ENCODE results near the gene TGM3.

The TGM3 gene

DNA sequence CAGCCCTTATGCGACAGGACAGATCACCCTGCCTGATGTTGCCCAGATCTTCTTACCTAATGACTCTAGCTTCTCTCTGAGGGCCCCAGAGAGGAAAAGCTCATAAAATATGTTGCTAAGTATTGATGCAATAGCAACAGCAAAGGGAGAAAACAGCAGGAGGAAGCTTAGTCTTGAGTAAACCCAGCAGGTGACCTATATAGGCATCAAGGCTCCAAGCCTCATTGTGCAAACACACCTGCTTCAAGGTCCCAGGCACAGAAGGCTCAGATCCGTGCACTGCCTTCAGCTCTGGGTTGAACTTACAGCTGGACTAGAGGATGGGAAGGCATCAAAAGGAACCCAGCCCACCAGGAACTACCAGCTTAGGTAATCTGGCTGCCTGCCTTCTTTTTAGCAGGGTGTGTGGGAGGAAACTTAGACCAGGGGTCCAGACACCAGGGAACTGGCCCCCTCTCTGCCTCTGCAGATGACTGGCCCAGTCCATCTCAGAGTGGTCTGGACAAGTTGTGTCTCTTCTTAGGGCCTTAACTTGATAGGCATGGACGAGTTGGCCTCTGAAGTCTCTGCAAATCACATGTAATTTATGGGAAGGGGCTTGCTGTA is 34.4 kb downstream of the TGM3 start:
- Histone ChIP-seq H3K4me1 (ENCODE audit: control insufficient read depth in 2 of 2, insufficient read depth in 1 of 2, low read depth in 1 of 2, low read length in 2 of 2) (no peaks in the 10 kb centered on the region), H2AK5ac (ENCODE audit: low read depth, low read length) (no peak overlapping the region), H2AFZ (ENCODE audit: low read length) (no peak overlapping the region), H3K4ac (ENCODE audit: low read length) (no peak overlapping the region), H3K9me3 (replicated peaks in 1 of 2; ENCODE audit: control insufficient read depth in 2 of 2, insufficient read depth in 1 of 2, low read depth in 1 of 2, low read length in 2 of 2) (no peaks in the 10 kb centered on the region), H3K79me1 (ENCODE audit: low read depth, low read length) (no peaks in the 10 kb centered on the region), H3K27ac (replicated peaks; ENCODE audit: low read length) (no peak overlapping the region), H3K36me3 (replicated peaks in 1 of 2; ENCODE audit: control insufficient read depth in 2 of 2, insufficient read depth in 2 of 2, low read length in 2 of 2) (no peaks in the 10 kb centered on the region), H3K14ac (ENCODE audit: low read length) (no peak overlapping the region), H2BK15ac (ENCODE audit: low read length) (no peak overlapping the region), H4K91ac (ENCODE audit: low read depth, low read length, poor library complexity) (no peak overlapping the region), H4K8ac (ENCODE audit: low read depth, low read length) (no peak overlapping the region), H3K18ac (ENCODE audit: low read length) (no peak overlapping the region), H3K23ac (ENCODE audit: low read depth, low read length, poor library complexity) (no peak overlapping the region), H3K4me3 (ENCODE audit: low read length in 2 of 2) (no peak overlapping the region), H3K9ac (ENCODE audit: low read depth, low read length, poor library complexity) (no peak overlapping the region), H2BK12ac (ENCODE audit: low read length) (no peak overlapping the region), H3K27me3 (ENCODE audit: control insufficient read depth in 3 of 3, insufficient read depth in 3 of 3, low read depth in 1 of 3, low read length in 3 of 3) (peaks cover 0 to 29% (median 0%) of the 10 kb centered on the region in 3 experiments), H3K4me2 (ENCODE audit: insufficient read depth, low read length, poor library complexity, severe bottlenecking) (no peak overlapping the region), H2BK120ac (ENCODE audit: low read depth, low read length) (no peak overlapping the region), H2BK5ac (ENCODE audit: low read length) (no peak overlapping the region)
- no peak for DNase-seq (ENCODE audit: low spot score)
- no CpG with 5 or more reads among the region's 3 CpGs for WGBS, 2 donors (ENCODE audit: extremely low coverage in 2 of 2, insufficient read length in 2 of 2, insufficient replicate concordance in 1 of 2)

GRCh38 chr20:2331106-2331505 is 35.3 kb downstream of the TGM3 start:
- Histone ChIP-seq H3K4me1 (ENCODE audit: control insufficient read depth in 2 of 2, insufficient read depth in 1 of 2, low read depth in 1 of 2, low read length in 2 of 2) (no peaks in the 10 kb centered on the region), H4K8ac (ENCODE audit: low read depth, low read length) (no peak overlapping the region), H4K91ac (ENCODE audit: low read depth, low read length, poor library complexity) (no peak overlapping the region), H3K36me3 (replicated peaks in 1 of 2; ENCODE audit: control insufficient read depth in 2 of 2, insufficient read depth in 2 of 2, low read length in 2 of 2) (no peaks in the 10 kb centered on the region), H3K18ac (ENCODE audit: low read length) (no peak overlapping the region), H3K4me2 (ENCODE audit: insufficient read depth, low read length, poor library complexity, severe bottlenecking) (no peak overlapping the region), H3K79me1 (ENCODE audit: low read depth, low read length) (no peaks in the 10 kb centered on the region), H3K14ac (ENCODE audit: low read length) (no peak overlapping the region), H3K4me3 (ENCODE audit: low read length in 2 of 2) (no peak overlapping the region), H2BK12ac (ENCODE audit: low read length) (no peak overlapping the region), H3K23ac (ENCODE audit: low read depth, low read length, poor library complexity) (no peak overlapping the region), H3K27me3 (ENCODE audit: control insufficient read depth in 3 of 3, insufficient read depth in 3 of 3, low read depth in 1 of 3, low read length in 3 of 3) (peaks cover 0 to 29% (median 0%) of the 10 kb centered on the region in 3 experiments), H2AK5ac (ENCODE audit: low read depth, low read length) (no peak overlapping the region), H3K27ac (replicated peaks; ENCODE audit: low read length) (no peak overlapping the region), H3K4ac (ENCODE audit: low read length) (no peak overlapping the region), H3K9ac (ENCODE audit: low read depth, low read length, poor library complexity) (no peak overlapping the region), H2BK120ac (ENCODE audit: low read depth, low read length) (no peak overlapping the region), H2AFZ (ENCODE audit: low read length) (no peak overlapping the region), H2BK15ac (ENCODE audit: low read length) (no peak overlapping the region), H3K9me3 (replicated peaks in 1 of 2; ENCODE audit: control insufficient read depth in 2 of 2, insufficient read depth in 1 of 2, low read depth in 1 of 2, low read length in 2 of 2) (no peaks in the 10 kb centered on the region), H2BK5ac (ENCODE audit: low read length) (no peak overlapping the region)
- DNase-seq (ENCODE audit: low spot score): no peak
- WGBS, 2 donors (ENCODE audit: extremely low coverage in 2 of 2, insufficient read length in 2 of 2, insufficient replicate concordance in 1 of 2): no CpG with 5 or more reads among the region's 5 CpGs

- peaks cover 0 to 29% (median 0%) of the 10 kb centered on the region in 3 experiments for H3K27me3 ChIP-seq (ENCODE audit: control insufficient read depth in 3 of 3, insufficient read depth in 3 of 3, low read depth in 1 of 3, low read length in 3 of 3)
- no peak overlapping the region for H4K8ac ChIP-seq (ENCODE audit: low read depth, low read length)
- no peak overlapping the region for H3K18ac ChIP-seq (ENCODE audit: low read length)
- H2BK12ac ChIP-seq (ENCODE audit: low read length): no peak overlapping the region
- no peak overlapping the region for H3K9ac ChIP-seq (ENCODE audit: low read depth, low read length, poor library complexity)
- H4K91ac ChIP-seq (ENCODE audit: low read depth, low read length, poor library complexity): no peak overlapping the region
- no peaks in the 10 kb centered on the region for H3K9me3 ChIP-seq (replicated peaks in 1 of 2; ENCODE audit: control insufficient read depth in 2 of 2, insufficient read depth in 1 of 2, low read depth in 1 of 2, low read length in 2 of 2)
- H2BK5ac ChIP-seq (ENCODE audit: low read length): no peak overlapping the region
- no peaks in the 10 kb centered on the region for H3K79me1 ChIP-seq (ENCODE audit: low read depth, low read length)
- H3K4me1 ChIP-seq (ENCODE audit: control insufficient read depth in 2 of 2, insufficient read depth in 1 of 2, low read depth in 1 of 2, low read length in 2 of 2): no peaks in the 10 kb centered on the region
- DNase-seq (ENCODE audit: low spot score): no peak
- H3K36me3 ChIP-seq (replicated peaks in 1 of 2; ENCODE audit: control insufficient read depth in 2 of 2, insufficient read depth in 2 of 2, low read length in 2 of 2): no peaks in the 10 kb centered on the region
- no peak overlapping the region for H3K4ac ChIP-seq (ENCODE audit: low read length)
- H3K23ac ChIP-seq (ENCODE audit: low read depth, low read length, poor library complexity): no peak overlapping the region
- no peak overlapping the region for H2AFZ ChIP-seq (ENCODE audit: low read length)
- H2BK120ac ChIP-seq (ENCODE audit: low read depth, low read length): no peak overlapping the region
- no CpG with 5 or more reads among the region's 17 CpGs for WGBS, 2 donors (ENCODE audit: extremely low coverage in 2 of 2, insufficient read length in 2 of 2, insufficient replicate concordance in 1 of 2)
- no peak overlapping the region for H3K27ac ChIP-seq (replicated peaks; ENCODE audit: low read length)
- H2BK15ac ChIP-seq (ENCODE audit: low read length): no peak overlapping the region
- H2AK5ac ChIP-seq (ENCODE audit: low read depth, low read length): no peak overlapping the region
- H3K14ac ChIP-seq (ENCODE audit: low read length): no peak overlapping the region
- H3K4me3 ChIP-seq (ENCODE audit: low read length in 2 of 2): peak overlapping the region in 1 of 2 donors; percentile 13
- H3K4me2 ChIP-seq (ENCODE audit: insufficient read depth, low read length, poor library complexity, severe bottlenecking): no peak overlapping the region
Measured at GRCh38 chr20:2331901-2332565, 36.2 kb downstream of the TGM3 start.

GRCh38 chr20:2332711-2333110 is 36.9 kb downstream of the TGM3 start:
- WGBS, 2 donors (ENCODE audit: extremely low coverage in 2 of 2, insufficient read length in 2 of 2, insufficient replicate concordance in 1 of 2): no CpG with 5 or more reads among the region's 4 CpGs

More at GRCh38 chr20:2332711-2333110, 36.9 kb downstream of the TGM3 start:
- Histone ChIP-seq H3K36me3 (replicated peaks in 1 of 2; ENCODE audit: control insufficient read depth in 2 of 2, insufficient read depth in 2 of 2, low read length in 2 of 2) (no peaks in the 10 kb centered on the region), H2BK12ac (ENCODE audit: low read length) (no peak overlapping the region), H3K79me1 (ENCODE audit: low read depth, low read length) (no peaks in the 10 kb centered on the region), H2BK120ac (ENCODE audit: low read depth, low read length) (no peak overlapping the region), H3K4me2 (ENCODE audit: insufficient read depth, low read length, poor library complexity, severe bottlenecking) (no peak overlapping the region), H2AFZ (ENCODE audit: low read length) (no peak overlapping the region), H3K27me3 (ENCODE audit: control insufficient read depth in 3 of 3, insufficient read depth in 3 of 3, low read depth in 1 of 3, low read length in 3 of 3) (peaks cover 0 to 29% (median 0%) of the 10 kb centered on the region in 3 experiments), H4K8ac (ENCODE audit: low read depth, low read length) (no peak overlapping the region), H2BK5ac (ENCODE audit: low read length) (no peak overlapping the region), H3K4ac (ENCODE audit: low read length) (no peak overlapping the region), H3K14ac (ENCODE audit: low read length) (no peak overlapping the region), H3K9me3 (replicated peaks in 1 of 2; ENCODE audit: control insufficient read depth in 2 of 2, insufficient read depth in 1 of 2, low read depth in 1 of 2, low read length in 2 of 2) (no peaks in the 10 kb centered on the region), H3K23ac (ENCODE audit: low read depth, low read length, poor library complexity) (no peak overlapping the region), H3K4me3 (ENCODE audit: low read length in 2 of 2) (no peak overlapping the region), H2AK5ac (ENCODE audit: low read depth, low read length) (no peak overlapping the region), H2BK15ac (ENCODE audit: low read length) (no peak overlapping the region), H4K91ac (ENCODE audit: low read depth, low read length, poor library complexity) (no peak overlapping the region), H3K18ac (ENCODE audit: low read length) (no peak overlapping the region), H3K4me1 (ENCODE audit: control insufficient read depth in 2 of 2, insufficient read depth in 1 of 2, low read depth in 1 of 2, low read length in 2 of 2) (no peaks in the 10 kb centered on the region), H3K27ac (replicated peaks; ENCODE audit: low read length) (no peak overlapping the region), H3K9ac (ENCODE audit: low read depth, low read length, poor library complexity) (no peak overlapping the region)
- DNase-seq (ENCODE audit: low spot score): no peak
